HepG2 (cell line): ENCODE data around the gene DENND4A. TPM values are rescaled to one million over a fixed set of nuclear protein-coding genes. Genes with fewer than 3 reads are reported as not detected.

Source experiments
- CHD2 ChIP-seq: IDR thresholded peaks from 2 replicates; pipeline ENCODE4 v1.6.1; 2011; ENCODE audit warnings: low read depth, low read length, improper control_type of control experiment
- GLMP ChIP-seq: sonication (generic); formaldehyde crosslinking; IDR thresholded peaks from 2 replicates; pipeline ENCODE4 v1.9.0; 2021; ENCODE audit warnings: missing genetic modification reagents, mild to moderate bottlenecking, borderline replicate concordance
- ZBTB40 ChIP-seq, 2 experiments: fragments of 450-650 bp in 1 of 2; sonication (generic) in 1 of 2; formaldehyde crosslinking in 1 of 2; IDR thresholded peaks; 2 replicates each; pipeline versions ENCODE4 v1.6.1 to v1.8.0; 2016 to 2022; ENCODE audit warnings: antibody characterized with exemption in 1 of 2, mild to moderate bottlenecking in 1 of 2, missing genetic modification reagents in 1 of 2
- ZNF720 ChIP-seq: sonication (generic); formaldehyde crosslinking; IDR thresholded peaks from 2 replicates; pipeline ENCODE4 v1.4.0; 2020; ENCODE audit warnings: missing genetic modification reagents
- polyA plus RNA-seq, 8 experiments: library from polyadenylated mRNA; depleted of rRNA in 3 of 8; stranded (reverse) in 7 of 8; unstranded in 1 of 8; fragments of >200 nt; fragmentation: Illumina TruSeq in 4 of 8; extraction: Trizol in 4 of 8; gene quantifications; 2 replicates each; pipeline versions ENCODE4 v1.2.1 to v1.2.3, GENCODE V29; 2011 to 2016; ENCODE audit warnings: low read depth in 4 of 8, missing spikeins in 1 of 8, mixed read lengths in 1 of 8; ENCODE audit not compliant: insufficient read depth in 1 of 8
- total RNA-seq, 5 experiments: library from RNA; depleted of rRNA; stranded (reverse); fragments of >200 nt; fragmentation: Illumina TruSeq; extraction: Trizol; gene quantifications; 2 replicates each; pipeline ENCODE4 v1.2.3, GENCODE V29; 2016; ENCODE audit warnings: low read depth in 1 of 5

Gene DENND4A
- total and polyA plus RNA-seq, 2 of the 13 experiments (the other 11 are each of a cell fraction or from before 2014, with no cell fraction given): 13.2 to 18.6 TPM

- TF ChIP-seq ZBTB40 (IDR thresholded peaks at IDR 0.05): no peak
- no peak for TF ChIP-seq ZBTB40 (CRISPR knock-in tag; IDR thresholded peaks at IDR 0.05)
- TF ChIP-seq CHD2: no peak
- no peak for TF ChIP-seq GLMP (CRISPR knock-in tag)
- no peak for TF ChIP-seq ZNF720 (CRISPR knock-in tag)
Measured at GRCh38 chr15:65731926-65732325, 60.2 kb downstream of the DENND4A start (continued).
